Testis (tissue), 2 donors: ENCODE measurements around the gene CXXC5.

Experiments used
- CTCF ChIP-seq, 3 experiments: fragments of 450-650 bp in 2 of 3; fragments of 200-600 bp in 1 of 3; sonication (generic) in 1 of 3; IDR thresholded peaks; one replicate each; pipeline ENCODE4 v1.5.1; 2016 to 2019; ENCODE audit warnings: antibody characterized with exemption in 3 of 3, mild to moderate bottlenecking in 2 of 3, moderate library complexity in 1 of 3
- POLR2A ChIP-seq: fragments of 450-650 bp; IDR thresholded peaks from one replicate; pipeline ENCODE4 v1.6.1; 2017; ENCODE audit warnings: antibody characterized with exemption, mild to moderate bottlenecking, moderate library complexity

GRCh38 chr5:139651853-139652787 is 4.0 kb downstream of the CXXC5 start:
- TF ChIP-seq POLR2A (no peak), CTCF (IDR thresholded peaks at IDR 0.05) (no peak)
